HepG2 (cell line): Measurements from ENCODE around the gene ELAC1. TPM values are rescaled to one million over a fixed set of nuclear protein-coding genes. Genes with fewer than 3 reads are reported as not detected.

ENCODE experiments used
- ATM ChIP-seq: fragments of 450-650 bp; IDR thresholded peaks from 2 replicates; pipeline ENCODE4 v1.7.1; 2017; ENCODE audit warnings: mild to moderate bottlenecking, borderline replicate concordance
- CENPX ChIP-seq: sonication (generic); formaldehyde crosslinking; IDR thresholded peaks from 2 replicates; pipeline ENCODE4 v1.9.0; 2021; ENCODE audit warnings: mild to moderate bottlenecking, missing genetic modification reagents, moderate library complexity
- CHD4 ChIP-seq: fragments of 200-600 bp; sonication (generic); IDR thresholded peaks from 2 replicates; pipeline ENCODE4 v1.7.0; 2017; ENCODE audit warnings: mild to moderate bottlenecking, low read length, borderline replicate concordance
- HNF4A ChIP-seq: sonication (generic); formaldehyde crosslinking; IDR thresholded peaks from 2 replicates; pipeline ENCODE4 v1.4.0; 2020; ENCODE audit warnings: missing genetic modification reagents
- KLF9 ChIP-seq: IDR thresholded peaks from 2 replicates; pipeline ENCODE4 v1.6.1; 2016; ENCODE audit warnings: low read depth
- MXD3 ChIP-seq: IDR thresholded peaks from 2 replicates; pipeline ENCODE4 v1.6.1; 2016; ENCODE audit warnings: mild to moderate bottlenecking, missing biosample characterization, missing genetic modification reagents
- NAIF1 ChIP-seq: sonication (generic); formaldehyde crosslinking; IDR thresholded peaks from 2 replicates; pipeline ENCODE4 v1.5.0; 2020; ENCODE audit warnings: mild to moderate bottlenecking, missing genetic modification reagents, borderline replicate concordance
- POLR2AphosphoS5 ChIP-seq: IDR thresholded peaks from 2 replicates; pipeline ENCODE4 v1.6.1; 2012; ENCODE audit warnings: low read depth, low read length
- PPARG ChIP-seq: conservative IDR thresholded peaks from 2 replicates; pipeline ENCODE4 v1.6.1; 2016; ENCODE audit warnings: missing biosample characterization, missing genetic modification reagents
- REPIN1 ChIP-seq: sonication (generic); formaldehyde crosslinking; IDR thresholded peaks from 2 replicates; pipeline ENCODE4 v1.8.0; 2022; ENCODE audit warnings: missing genetic modification reagents, low read depth, mild to moderate bottlenecking, borderline replicate concordance
- RXRB ChIP-seq: IDR thresholded peaks from 2 replicates; pipeline ENCODE4 v1.6.1; 2016; ENCODE audit warnings: borderline replicate concordance, missing genetic modification reagents, missing compliant biosample characterization
- SOX6 ChIP-seq, 2 experiments: fragments of 450-650 bp in 1 of 2; sonication (generic) in 1 of 2; formaldehyde crosslinking in 1 of 2; IDR thresholded peaks; 2 replicates each; pipeline versions ENCODE4 v1.4.0 to v1.6.1; 2017 to 2020; ENCODE audit warnings: antibody characterized with exemption in 1 of 2, mild to moderate bottlenecking in 1 of 2, missing genetic modification reagents in 1 of 2
- TEAD2 ChIP-seq: sonication (generic); formaldehyde crosslinking; IDR thresholded peaks from 2 replicates; pipeline ENCODE4 v1.9.0; 2021; ENCODE audit warnings: missing genetic modification reagents
- WIZ ChIP-seq: sonication (generic); formaldehyde crosslinking; IDR thresholded peaks from 2 replicates; pipeline ENCODE4 v1.5.1; 2020; ENCODE audit warnings: mild to moderate bottlenecking, missing genetic modification reagents
- ZBTB38 ChIP-seq: sonication (generic); formaldehyde crosslinking; IDR thresholded peaks from 2 replicates; pipeline ENCODE4 v1.5.1; 2020; ENCODE audit warnings: mild to moderate bottlenecking, missing genetic modification reagents
- ZFX ChIP-seq: sonication (generic); formaldehyde crosslinking; IDR thresholded peaks from 2 replicates; pipeline ENCODE4 v1.4.0; 2020; ENCODE audit warnings: mild to moderate bottlenecking, low read depth, missing genetic modification reagents, moderate library complexity
- ZFYVE20 ChIP-seq: sonication (generic); formaldehyde crosslinking; IDR thresholded peaks from 2 replicates; pipeline ENCODE4 v1.8.0; 2023; ENCODE audit warnings: low read depth, mild to moderate bottlenecking, moderate library complexity, missing genetic modification reagents, borderline replicate concordance
- ZNF124 ChIP-seq: sonication (generic); formaldehyde crosslinking; IDR thresholded peaks from 2 replicates; pipeline ENCODE4 v1.4.0; 2020; ENCODE audit warnings: missing genetic modification reagents
- ZNF256 ChIP-seq: sonication (generic); formaldehyde crosslinking; conservative IDR thresholded peaks from 2 replicates; pipeline ENCODE4 v1.4.0; 2020; ENCODE audit warnings: missing genetic modification reagents
- ZNF326 ChIP-seq: sonication (generic); formaldehyde crosslinking; IDR thresholded peaks from 2 replicates; pipeline ENCODE4 v1.4.0; 2020; ENCODE audit warnings: missing genetic modification reagents, borderline replicate concordance
- ZNF333 ChIP-seq: sonication (generic); formaldehyde crosslinking; IDR thresholded peaks from 2 replicates; pipeline ENCODE4 v1.4.0; 2020; ENCODE audit warnings: mild to moderate bottlenecking, missing genetic modification reagents, borderline replicate concordance
- ZNF558 ChIP-seq: sonication (generic); formaldehyde crosslinking; IDR thresholded peaks from 2 replicates; pipeline ENCODE4 v1.9.0; 2022; ENCODE audit warnings: mild to moderate bottlenecking, missing genetic modification reagents, borderline replicate concordance
- ZNF607 ChIP-seq: sonication (generic); formaldehyde crosslinking; IDR thresholded peaks from 2 replicates; pipeline ENCODE4 v1.5.1; 2020; ENCODE audit warnings: missing genetic modification reagents, mild to moderate bottlenecking, borderline replicate concordance
- ZNF670 ChIP-seq: sonication (generic); formaldehyde crosslinking; IDR thresholded peaks from 2 replicates; pipeline ENCODE4 v1.8.0; 2022; ENCODE audit warnings: mild to moderate bottlenecking, missing genetic modification reagents, borderline replicate concordance
- ZNF703 ChIP-seq: sonication (generic); formaldehyde crosslinking; IDR thresholded peaks from 2 replicates; pipeline ENCODE4 v1.5.1; 2020; ENCODE audit warnings: missing genetic modification reagents, mild to moderate bottlenecking, moderate library complexity, borderline replicate concordance
- ZNF816 ChIP-seq: sonication (generic); formaldehyde crosslinking; IDR thresholded peaks from 2 replicates; pipeline ENCODE4 v1.8.0; 2022; ENCODE audit warnings: missing genetic modification reagents, mild to moderate bottlenecking, borderline replicate concordance
- ZSCAN21 ChIP-seq: sonication (generic); formaldehyde crosslinking; IDR thresholded peaks from 2 replicates; pipeline ENCODE4 v1.8.0; 2022; ENCODE audit warnings: mild to moderate bottlenecking, missing genetic modification reagents, moderate library complexity, borderline replicate concordance
- polyA plus RNA-seq, 8 experiments: library from polyadenylated mRNA; depleted of rRNA in 3 of 8; stranded (reverse) in 7 of 8; unstranded in 1 of 8; fragments of >200 nt; fragmentation: Illumina TruSeq in 4 of 8; extraction: Trizol in 4 of 8; gene quantifications; 2 replicates each; pipeline versions ENCODE4 v1.2.1 to v1.2.3, GENCODE V29; 2011 to 2016; ENCODE audit warnings: low read depth in 4 of 8, missing spikeins in 1 of 8, mixed read lengths in 1 of 8; ENCODE audit not compliant: insufficient read depth in 1 of 8
- total RNA-seq, 5 experiments: library from RNA; depleted of rRNA; stranded (reverse); fragments of >200 nt; fragmentation: Illumina TruSeq; extraction: Trizol; gene quantifications; 2 replicates each; pipeline ENCODE4 v1.2.3, GENCODE V29; 2016; ENCODE audit warnings: low read depth in 1 of 5
- TF ChIP-seq, protein P1 (sequence below): sonication (generic); formaldehyde crosslinking; IDR thresholded peaks from 2 replicates; pipeline ENCODE4 v1.5.0; 2020; ENCODE audit warnings: missing genetic modification reagents

The ELAC1 gene
- total and polyA plus RNA-seq, 2 of the 13 experiments (the other 11 are each of a cell fraction or from before 2014, with no cell fraction given): 1.9 to 3.6 TPM

- TF ChIP-seq REPIN1: peak; percentile 40; the same call in 1 of the 2 replicates
- TF ChIP-seq CENPX: no peak
- no peak for TF ChIP-seq NAIF1 (CRISPR knock-in tag)
- TF ChIP-seq WIZ (CRISPR knock-in tag): no peak
- peak; percentile 67; the same call in 1 of the 2 replicates for TF ChIP-seq ZNF670 (CRISPR knock-in tag)
- TF ChIP-seq ZNF703 (CRISPR knock-in tag): 0 out of 2 replicates have a peak, but pooled peaks have one; percentile 52
- peak; percentile 74 for TF ChIP-seq ZSCAN21
- TF ChIP-seq ZFX (CRISPR knock-in tag): peak; percentile 96
- TF ChIP-seq CHD4: no peak
- TF ChIP-seq RXRB: no peak
- peak; percentile 50; the same call in 1 of the 2 replicates for TF ChIP-seq ZNF124 (CRISPR knock-in tag)
- no peak for TF ChIP-seq PPARG (CRISPR knock-in tag)
- TF ChIP-seq ZFYVE20 (CRISPR knock-in tag): no peak
- peak; percentile 90 for TF ChIP-seq MXD3 (CRISPR knock-in tag)
- 0 out of 2 replicates have a peak, but pooled peaks have one; percentile 48 for TF ChIP-seq TEAD2
- TF ChIP-seq ZNF256 (CRISPR knock-in tag): no peak
- peak; percentile 62; the same call in 1 of the 2 replicates for TF ChIP-seq ZNF816 (CRISPR knock-in tag)
- TF ChIP-seq, protein P1, sequence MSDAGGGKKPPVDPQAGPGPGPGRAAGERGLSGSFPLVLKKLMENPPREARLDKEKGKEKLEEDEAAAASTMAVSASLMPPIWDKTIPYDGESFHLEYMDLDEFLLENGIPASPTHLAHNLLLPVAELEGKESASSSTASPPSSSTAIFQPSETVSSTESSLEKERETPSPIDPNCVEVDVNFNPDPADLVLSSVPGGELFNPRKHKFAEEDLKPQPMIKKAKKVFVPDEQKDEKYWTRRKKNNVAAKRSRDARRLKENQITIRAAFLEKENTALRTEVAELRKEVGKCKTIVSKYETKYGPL: no peak
- TF ChIP-seq KLF9 (CRISPR knock-in tag): no peak
- no peak for TF ChIP-seq ZBTB38 (CRISPR knock-in tag)
- no peak for TF ChIP-seq SOX6 (IDR thresholded peaks at IDR 0.05)
- no peak for TF ChIP-seq SOX6 (CRISPR knock-in tag; IDR thresholded peaks at IDR 0.05)
- TF ChIP-seq ZNF607 (CRISPR knock-in tag): peak; percentile 46; the same call in 1 of the 2 replicates
- TF ChIP-seq ZNF326: no peak
- peak; percentile 76 for TF ChIP-seq POLR2AphosphoS5
- no peak for TF ChIP-seq ZNF558
- no peak for TF ChIP-seq ATM
- no peak for TF ChIP-seq ZNF333 (CRISPR knock-in tag)
- TF ChIP-seq HNF4A: no peak
Observed at GRCh38 chr18:50967714-50968661, at the start of gene ELAC1 (continued).
